Activated B cell treated with CpG ODN at 0.5 μM for 24 hours (primary cell): ENCODE results near the gene PLXDC1. TPM values are rescaled to one million over a fixed set of nuclear protein-coding genes. Genes with fewer than 3 reads are reported as not detected.

Experiments
- ATAC-seq: fragments of 200-7000 bp; cut with Tn5 transposase; one replicate; pipeline ENCODE4 v1.10.0; 2021; ENCODE audit warnings: low read depth, mild to moderate bottlenecking, moderate library complexity
- CTCF ChIA-PET: fragments of 350-600 bp; sonication (Branson Sonifier 250); formaldehyde crosslinking; loops from one replicate; lab custom pipeline; 2021; ENCODE audit warnings: antibody characterized with exemption; lab: Charles Lee
- POLR2A ChIA-PET: fragments of 350-600 bp; sonication (Branson Sonifier 250); formaldehyde crosslinking; loops from one replicate; lab custom pipeline; 2021; ENCODE audit warnings: antibody characterized with exemption; lab: Charles Lee
- DNase-seq: peaks from one replicate; pipeline ENCODE4 v3.0.0; 2022
- H3K27ac Mint-ChIP-seq: one replicate; pipeline ENCODE4 v1.8.0; 2020; ENCODE audit warnings: mixed read lengths
- H3K27me3 Mint-ChIP-seq: one replicate; pipeline ENCODE4 v1.8.0; 2021; ENCODE audit warnings: mixed read lengths
- H3K36me3 Mint-ChIP-seq: one replicate; pipeline ENCODE4 v1.8.0; 2021; ENCODE audit warnings: low read depth, mixed read lengths
- H3K4me1 Mint-ChIP-seq: one replicate; pipeline ENCODE4 v1.8.0; 2021; ENCODE audit warnings: mixed read lengths
- H3K4me3 Mint-ChIP-seq: one replicate; pipeline ENCODE4 v1.8.0; 2020; ENCODE audit warnings: mild to moderate bottlenecking, mixed read lengths
- H3K9me3 Mint-ChIP-seq: one replicate; pipeline ENCODE4 v1.8.0; 2020; ENCODE audit warnings: mixed read lengths
- intact Hi-C: fragments of 100-400 bp; cut with micrococcal nuclease; formaldehyde crosslinking; loops from one replicate; pipeline ENCODE4 v1.15.1; 2024
- total RNA-seq: library from RNA; stranded (reverse); gene quantifications from 2 replicates; pipeline ENCODE4 v1.2.3, GENCODE V29; 2022
- TF ChIP-seq, protein P1 (sequence below): fragments of 200-600 bp; IDR thresholded peaks from one replicate; pipeline ENCODE4 v1.8.0; 2022; ENCODE audit warnings: antibody characterized with exemption, mild to moderate bottlenecking

Gene PLXDC1
- total RNA-seq, 1 donor from 2014 or later, result not detected

DNA sequence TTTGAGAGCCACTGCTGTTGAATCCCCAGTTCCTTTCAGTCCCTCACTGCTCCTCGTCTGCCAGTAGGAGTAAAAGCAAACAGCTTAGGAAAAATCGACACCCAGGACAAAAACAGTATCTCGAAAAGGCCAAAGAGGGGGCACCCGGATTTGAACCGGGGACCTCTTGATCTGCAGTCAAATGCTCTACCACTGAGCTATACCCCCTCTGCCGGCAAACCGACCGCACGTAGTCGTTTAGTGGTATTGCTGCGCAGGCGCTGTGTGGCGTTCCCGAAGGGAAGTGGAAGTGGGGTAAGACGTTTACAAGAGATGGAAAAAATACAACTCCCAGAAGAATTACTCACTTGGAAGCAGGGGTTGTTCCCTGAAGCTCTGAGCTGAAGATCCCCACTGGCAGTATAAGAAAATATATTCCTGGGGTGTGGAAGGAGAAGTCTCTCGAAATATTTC is 2.2 kb upstream of the PLXDC1 start:
- Mint-ChIP-seq H3K27ac (peak overlapping the region; percentile 99), H3K27me3 (peaks cover 38% of the 10 kb centered on the region), H3K9me3 (no peaks in the 10 kb centered on the region), H3K4me3 (peak overlapping the region; percentile 97), H3K36me3 (peaks cover 11% of the 10 kb centered on the region), H3K4me1 (peaks cover 36% of the 10 kb centered on the region)
- intact Hi-C loops, result loop anchor here (1.0 to 10.0 kb wide), 16 partner anchors 11 to 595 kb away; partner anchors contain the start of genes CACNB1, EPOP, FBXO47 and LASP1NB
- POLR2A ChIA-PET, result interaction anchor here (0.5 to 4.2 kb wide), 20 partner anchors 11 to 1747 kb away, joined by 3 to 40 read pairs (median 4); partner anchors contain the start of genes ARL5C, FBXO47, LASP1 and LASP1NB
- ATAC-seq (peak; percentile 54), DNase-seq (peak; percentile 92)
- TF ChIP-seq, protein P1, sequence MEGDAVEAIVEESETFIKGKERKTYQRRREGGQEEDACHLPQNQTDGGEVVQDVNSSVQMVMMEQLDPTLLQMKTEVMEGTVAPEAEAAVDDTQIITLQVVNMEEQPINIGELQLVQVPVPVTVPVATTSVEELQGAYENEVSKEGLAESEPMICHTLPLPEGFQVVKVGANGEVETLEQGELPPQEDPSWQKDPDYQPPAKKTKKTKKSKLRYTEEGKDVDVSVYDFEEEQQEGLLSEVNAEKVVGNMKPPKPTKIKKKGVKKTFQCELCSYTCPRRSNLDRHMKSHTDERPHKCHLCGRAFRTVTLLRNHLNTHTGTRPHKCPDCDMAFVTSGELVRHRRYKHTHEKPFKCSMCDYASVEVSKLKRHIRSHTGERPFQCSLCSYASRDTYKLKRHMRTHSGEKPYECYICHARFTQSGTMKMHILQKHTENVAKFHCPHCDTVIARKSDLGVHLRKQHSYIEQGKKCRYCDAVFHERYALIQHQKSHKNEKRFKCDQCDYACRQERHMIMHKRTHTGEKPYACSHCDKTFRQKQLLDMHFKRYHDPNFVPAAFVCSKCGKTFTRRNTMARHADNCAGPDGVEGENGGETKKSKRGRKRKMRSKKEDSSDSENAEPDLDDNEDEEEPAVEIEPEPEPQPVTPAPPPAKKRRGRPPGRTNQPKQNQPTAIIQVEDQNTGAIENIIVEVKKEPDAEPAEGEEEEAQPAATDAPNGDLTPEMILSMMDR, result no peak
- CTCF ChIA-PET, result interaction anchor here (0.6 to 5.4 kb wide), 24 partner anchors 12 to 627 kb away, joined by 3 to 160 read pairs (median 4); partner anchors contain the start of genes ARL5C, CWC25, LASP1 and RPL19

DNA sequence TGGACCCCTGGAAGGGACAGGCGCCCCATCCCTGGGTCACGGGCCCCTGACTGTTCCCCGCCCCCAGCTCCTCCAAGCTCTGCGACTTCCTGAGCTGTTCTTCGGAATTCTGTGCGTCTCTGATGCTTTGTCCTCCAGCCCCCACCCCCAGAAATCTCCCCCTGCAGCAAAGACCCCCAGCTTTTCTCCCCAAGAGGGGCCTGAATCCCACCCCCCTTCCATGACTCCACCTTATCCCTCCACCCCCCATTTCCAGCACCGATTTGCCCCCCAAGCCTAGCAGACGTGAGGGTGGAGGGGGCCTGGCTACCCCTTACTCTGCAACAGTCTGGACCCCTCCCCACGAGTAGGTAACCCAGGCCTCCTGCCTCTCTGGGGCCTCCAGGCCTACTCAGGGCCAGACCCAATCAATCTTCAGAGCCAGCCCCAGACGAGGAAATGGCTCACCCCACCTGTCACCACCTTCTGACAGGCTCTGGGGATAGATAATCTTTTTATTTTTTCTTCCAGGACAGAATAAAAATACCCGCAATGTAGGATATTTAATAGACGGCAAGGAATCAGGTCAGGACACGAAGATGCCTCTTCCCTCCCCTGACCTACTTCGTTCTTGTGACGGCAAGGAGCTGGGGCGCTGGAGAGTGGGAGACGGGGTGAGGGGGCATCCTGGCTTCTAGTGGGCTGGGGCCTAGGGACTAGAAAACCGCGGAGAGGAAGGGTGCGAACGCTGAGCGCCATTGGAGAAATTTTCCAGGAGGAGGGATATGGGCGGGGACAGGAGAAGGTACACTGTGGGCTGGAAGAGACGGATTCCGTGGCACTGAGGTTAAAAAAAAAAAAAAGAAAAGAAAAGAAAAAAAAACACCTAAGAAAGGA is 744 bp upstream of the PLXDC1 start:
- Mint-ChIP-seq H3K36me3 (peaks cover 11% of the 10 kb centered on the region), H3K9me3 (no peaks in the 10 kb centered on the region), H3K27ac (peak overlapping the region; percentile 99), H3K27me3 (peaks cover 45% of the 10 kb centered on the region), H3K4me1 (peaks cover 36% of the 10 kb centered on the region), H3K4me3 (peak overlapping the region; percentile 97)
- no peak for ATAC-seq
- POLR2A ChIA-PET, result interaction anchor here (0.6 to 4.2 kb wide), 13 partner anchors 13 to 1016 kb away, joined by 3 to 40 read pairs (median 6); partner anchors contain the start of genes ARL5C, LASP1, PSMB3 and RPL19
- CTCF ChIA-PET, result interaction anchor here (0.6 to 5.4 kb wide), 24 partner anchors 8 to 1760 kb away, joined by 3 to 160 read pairs (median 4); partner anchors contain the start of genes ARL5C, LASP1 and RPL19
- intact Hi-C loops, result loop anchor here (2.0 to 10.0 kb wide), 6 partner anchors 45 to 477 kb away; partner anchors contain the start of genes CACNB1, EPOP, FBXO47 and LASP1NB
- DNase-seq, result no peak
- TF ChIP-seq, protein P1, result no peak

DNA sequence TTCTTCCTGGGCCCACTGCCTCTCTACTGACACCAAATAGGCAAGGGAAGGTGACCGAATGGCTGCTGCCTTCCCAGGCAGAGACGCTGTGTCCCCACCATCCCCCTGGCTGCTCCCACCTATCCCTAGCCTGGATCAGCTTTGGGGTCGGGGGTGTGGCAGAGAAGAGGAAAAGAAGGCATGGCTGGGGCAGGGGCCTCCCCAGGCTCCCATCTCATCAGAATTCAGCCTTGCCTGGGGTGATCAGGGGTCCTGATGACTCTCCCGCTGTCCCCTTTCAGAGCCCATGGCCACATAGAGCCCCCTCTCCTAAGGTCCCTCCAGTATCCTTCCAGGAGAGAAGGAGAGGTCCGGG is 665 bp downstream of the PLXDC1 start:
- ChIA-PET POLR2A (interaction anchor here (4.2 kb wide), 1 partner anchor 282 kb away, joined by 40 read pairs; the partner anchor contains the start of gene LASP1), CTCF (interaction anchor here (1.3 to 5.4 kb wide), 2 partner anchors 94 to 167 kb away, joined by 6 to 160 read pairs; no protein-coding TSS in a partner anchor)
- peaks cover 36% of the 10 kb centered on the region for H3K4me1 Mint-ChIP-seq
- DNase-seq (no peak), ATAC-seq (no peak)
- H3K27ac Mint-ChIP-seq, result no peak overlapping the region
- intact Hi-C loops, result loop anchor here (5.0 to 10.0 kb wide), 2 partner anchors 183 to 476 kb away; partner anchors contain the start of genes EPOP and FBXO47
- TF ChIP-seq, protein P1, result no peak
- H3K27me3 Mint-ChIP-seq, result peaks cover 47% of the 10 kb centered on the region
- peaks cover 11% of the 10 kb centered on the region for H3K36me3 Mint-ChIP-seq
- peak overlapping the region; percentile 54 for H3K4me3 Mint-ChIP-seq
- no peaks in the 10 kb centered on the region for H3K9me3 Mint-ChIP-seq

DNA sequence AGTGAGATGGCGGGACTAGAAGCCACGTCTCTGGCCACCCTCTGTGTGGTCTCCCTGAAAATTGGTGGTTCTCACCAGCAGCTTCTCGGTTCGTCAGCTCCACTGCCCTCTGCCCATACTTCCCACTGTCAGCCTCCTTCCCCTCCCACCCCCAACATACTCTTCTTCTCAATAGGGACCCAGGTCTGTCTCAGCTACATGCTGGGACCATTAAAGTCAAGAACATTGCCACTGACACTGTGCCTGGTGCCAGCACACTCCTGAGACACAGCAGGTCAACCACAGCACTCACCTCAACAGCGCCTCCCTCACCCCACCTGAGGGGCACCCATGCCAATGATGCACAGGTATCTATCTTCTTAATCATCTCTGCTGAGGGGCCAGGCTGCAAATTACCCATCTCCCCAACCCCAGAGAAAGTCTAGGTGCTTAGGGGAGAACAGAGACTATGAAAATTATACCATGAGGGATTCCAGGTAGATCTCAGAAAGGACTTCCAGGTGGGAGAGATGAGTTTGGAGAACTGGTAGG is 1.3 kb downstream of the PLXDC1 start:
- POLR2A ChIA-PET, result interaction anchor here (0.5 kb wide), 1 partner anchor 246 kb away, joined by 4 read pairs; no protein-coding TSS in a partner anchor
- DNase-seq, result no peak
- peaks cover 53% of the 10 kb centered on the region for H3K27me3 Mint-ChIP-seq
- CTCF ChIA-PET, result interaction anchor here (5.4 kb wide), 1 partner anchor 167 kb away, joined by 160 read pairs; no protein-coding TSS in a partner anchor
- no peak overlapping the region for H3K27ac Mint-ChIP-seq
- H3K36me3 Mint-ChIP-seq, result peaks cover 11% of the 10 kb centered on the region
- peaks cover 36% of the 10 kb centered on the region for H3K4me1 Mint-ChIP-seq
- ATAC-seq, result no peak
- H3K4me3 Mint-ChIP-seq, result no peak overlapping the region
- TF ChIP-seq, protein P1, result no peak
- H3K9me3 Mint-ChIP-seq, result no peaks in the 10 kb centered on the region
- intact Hi-C loops, result loop anchor here (5.0 to 10.0 kb wide), 2 partner anchors 183 to 475 kb away; partner anchors contain the start of genes EPOP and FBXO47
